HCT116 (cell line): ENCODE measurements around the gene HPDL. TPM values are rescaled to one million over a fixed set of nuclear protein-coding genes. Genes with fewer than 3 reads are reported as not detected.

ENCODE experiments used
- ATAC-seq: fragments of 200-7000 bp; cut with Tn5 transposase; 2 replicates; pipeline ENCODE4 v1.9.1; 2020; ENCODE audit warnings: mild to moderate bottlenecking, moderate library complexity
- BruUV-seq: library from RNA; stranded (reverse); fragments of 400-500 nt; replicated peaks from 2 replicates; lab custom pipeline; 2021; lab: Mats Ljungman, UMichigan
- CTCF ChIA-PET: fragments of 300-600 bp; sonication (Branson Sonifier 250); formaldehyde crosslinking; loops from one replicate; lab custom pipeline; 2021; ENCODE audit warnings: antibody characterized with exemption; lab: Charles Lee
- POLR2A ChIA-PET: fragments of 300-600, 350-600 bp; sonication (Branson Sonifier 250); formaldehyde crosslinking; loops from one replicate; lab custom pipeline; 2021; ENCODE audit warnings: antibody characterized with exemption; lab: Charles Lee
- RAD21 ChIA-PET, 2 experiments: fragments of 300-600 bp; sonication (Branson Sonifier 250); formaldehyde crosslinking; loops; one replicate each; lab custom pipeline; 2023; ENCODE audit warnings: low total read pairs in 2 of 2; ENCODE audit not compliant: uncharacterized antibody in 2 of 2, unreplicated experiment in 2 of 2, low non-redundant PET in 1 of 2; lab: Charles Lee
- DNase-seq: peaks from one replicate; pipeline ENCODE4 v3.0.0-alpha.2; 2010; ENCODE audit warnings: low read depth, low spot score
- H2AFZ ChIP-seq: fragments of 200-600 bp; shearing (Covaris generic), sonication (generic); 2 replicates; pipeline ENCODE4 v1.6.1; 2017; ENCODE audit warnings: low read depth, mixed run types, mixed read lengths, antibody characterized with exemption, low read length; ENCODE audit not compliant: poor library complexity, severe bottlenecking
- H3K27ac ChIP-seq: 2 replicates; pipeline ENCODE4 v1.5.1; 2012; ENCODE audit warnings: low read depth, low read length
- H3K27me3 ChIP-seq: fragments of 200-600 bp; sonication (generic); 2 replicates; pipeline ENCODE4 v1.6.1; 2016; ENCODE audit warnings: mixed run types, low read length, mixed read lengths; ENCODE audit not compliant: insufficient read depth
- H3K36me3 ChIP-seq, 2 experiments: fragments of 200-500 bp in 1 of 2; fragments of 200-600 bp in 1 of 2; sonication (Bioruptor generic) in 1 of 2; sonication (generic) in 1 of 2; 2 replicates each; pipeline versions ENCODE4 v1.5.1 to v1.6.1; 2014 to 2016; ENCODE audit warnings: low read length in 2 of 2, inconsistent platforms in 1 of 2, mixed read lengths in 1 of 2, mixed run types in 1 of 2; ENCODE audit not compliant: insufficient read depth in 2 of 2, control insufficient read depth in 1 of 2
- H3K4me1 ChIP-seq, 2 experiments: fragments of 200-600 bp in 1 of 2; sonication (generic) in 1 of 2; 2 replicates each; pipeline versions ENCODE4 v1.5.1 to v1.6.1; 2012 to 2017; ENCODE audit warnings: low read length in 2 of 2, inconsistent platforms in 1 of 2, mild to moderate bottlenecking in 1 of 2, mixed read lengths in 1 of 2, mixed run types in 1 of 2, moderate library complexity in 1 of 2; ENCODE audit not compliant: insufficient read depth in 2 of 2, control insufficient read depth in 1 of 2
- H3K4me2 ChIP-seq: fragments of 200-600 bp; sonication (generic); 2 replicates; pipeline ENCODE4 v1.6.1; 2017; ENCODE audit warnings: mixed run types, low read length, mixed read lengths
- H3K4me3 ChIP-seq, 2 experiments: fragments of 200-600 bp in 1 of 2; sonication (generic) in 1 of 2; replicated peaks in 1 of 2; 2 replicates each; pipeline ENCODE4 v1.5.1; 2011 to 2016; ENCODE audit warnings: low read length in 2 of 2, control low read depth in 1 of 2, low read depth in 1 of 2, mild to moderate bottlenecking in 1 of 2, mixed read lengths in 1 of 2, mixed run types in 1 of 2
- H3K79me2 ChIP-seq: fragments of 200-600 bp; sonication (generic); 2 replicates; pipeline ENCODE4 v1.6.1; 2017; ENCODE audit warnings: mild to moderate bottlenecking, mixed run types, low read length, moderate library complexity, mixed read lengths; ENCODE audit not compliant: insufficient read depth
- H3K9ac ChIP-seq: fragments of 200-600 bp; sonication (generic); 2 replicates; pipeline ENCODE4 v1.6.1; 2016; ENCODE audit warnings: low read length, mixed read lengths
- H3K9me2 ChIP-seq: fragments of 200-600 bp; sonication (generic), shearing (Covaris generic); 2 replicates; pipeline ENCODE4 v1.6.1; 2017; ENCODE audit warnings: mixed run types, mild to moderate bottlenecking, moderate library complexity; ENCODE audit not compliant: insufficient read depth
- H3K9me3 ChIP-seq, 2 experiments: fragments of 200-500 bp in 1 of 2; fragments of 200-600 bp in 1 of 2; sonication (Bioruptor generic) in 1 of 2; sonication (generic) in 1 of 2; 2 replicates each; pipeline ENCODE4 v1.6.1; 2014 to 2017; ENCODE audit warnings: low read length in 2 of 2, mixed read lengths in 2 of 2, inconsistent platforms in 1 of 2, low read depth in 1 of 2, mild to moderate bottlenecking in 1 of 2, mixed run types in 1 of 2, moderate library complexity in 1 of 2; ENCODE audit not compliant: control insufficient read depth in 1 of 2, insufficient read depth in 1 of 2
- H4K20me1 ChIP-seq: fragments of 200-600 bp; sonication (generic), shearing (Covaris generic); 2 replicates; pipeline ENCODE4 v1.6.1; 2017; ENCODE audit warnings: mixed run types, mild to moderate bottlenecking, moderate library complexity; ENCODE audit not compliant: insufficient read depth
- CEBPB ChIP-seq: IDR thresholded peaks from 2 replicates; pipeline ENCODE4 v1.6.1; 2012; ENCODE audit warnings: low read depth
- ELF1 ChIP-seq: IDR thresholded peaks from 2 replicates; pipeline ENCODE4 v1.6.1; 2012; ENCODE audit warnings: low read depth, borderline replicate concordance
- EZH2 ChIP-seq: fragments of 200-600 bp; sonication (generic); IDR thresholded peaks from 2 replicates; pipeline ENCODE4 v1.6.1; 2017; ENCODE audit warnings: antibody characterized with exemption, mixed run types
- EZH2phosphoT487 ChIP-seq: fragments of 200-600 bp; IDR thresholded peaks from 2 replicates; pipeline ENCODE4 v1.6.1; 2018; ENCODE audit warnings: antibody characterized with exemption, borderline replicate concordance
- JUND ChIP-seq: IDR thresholded peaks from 2 replicates; pipeline ENCODE4 v1.6.1; 2012
- POLR2AphosphoS5 ChIP-seq: IDR thresholded peaks from 2 replicates; pipeline ENCODE4 v1.6.1; 2011; ENCODE audit warnings: mild to moderate bottlenecking, low read depth, low read length, moderate library complexity
- RAD21 ChIP-seq: IDR thresholded peaks from 2 replicates; pipeline ENCODE4 v1.6.1; 2012; ENCODE audit warnings: low read depth, mild to moderate bottlenecking
- REST ChIP-seq: IDR thresholded peaks from 2 replicates; pipeline ENCODE4 v1.6.1; 2012; ENCODE audit warnings: low read depth
- SIN3A ChIP-seq: IDR thresholded peaks from 2 replicates; pipeline ENCODE4 v1.6.1; 2012; ENCODE audit warnings: low read depth
- SRF ChIP-seq: IDR thresholded peaks from 2 replicates; pipeline ENCODE4 v1.6.1; 2012; ENCODE audit warnings: low read depth
- ZNF274 ChIP-seq: fragments of 200-500 bp; sonication (Bioruptor generic); IDR thresholded peaks from 2 replicates; pipeline ENCODE4 v1.6.1; 2014; ENCODE audit warnings: mild to moderate bottlenecking, low read depth, low read length, inconsistent platforms
- intact Hi-C: fragments of 100-400 bp; cut with micrococcal nuclease; formaldehyde crosslinking; loops from 2 replicates; pipeline ENCODE4 v1.10.0; 2022
- total RNA-seq: library from RNA; stranded (reverse); gene quantifications from one replicate; pipeline ENCODE4 v1.2.1, GENCODE V29; 2021; ENCODE audit not compliant: unreplicated experiment
- TF ChIP-seq, protein P1 (sequence below): IDR thresholded peaks from 2 replicates; pipeline ENCODE4 v1.6.1; 2012

HPDL gene
- total RNA-seq, 1 experiment from 2014 or later: not detected

- H3K27ac ChIP-seq: no peak overlapping the region
- H3K79me2 ChIP-seq: no peaks in the 10 kb centered on the region
- H2AFZ ChIP-seq: no peak overlapping the region
- H3K4me3 ChIP-seq: no peak overlapping the region
- DNase-seq (no peak), ATAC-seq (no peak)
- no peaks in the 10 kb centered on the region for H4K20me1 ChIP-seq
- H3K9me2 ChIP-seq: no peaks in the 10 kb centered on the region
- no peaks in the 10 kb centered on the region for H3K27me3 ChIP-seq
- no peaks in the 10 kb centered on the region for H3K36me3 ChIP-seq
- H3K4me1 ChIP-seq: no peaks in the 10 kb centered on the region
- intact Hi-C loops: no loop called here
- BruUV-seq: no TSS peak
- no peak overlapping the region for H3K9ac ChIP-seq
- no peak for TF ChIP-seq POLR2AphosphoS5
- no peak for TF ChIP-seq ZNF274
- TF ChIP-seq RAD21: no peak
- TF ChIP-seq EZH2: no peak
- TF ChIP-seq EZH2phosphoT487: no peak
- TF ChIP-seq REST: no peak
- no peak for TF ChIP-seq JUND
- TF ChIP-seq, protein P1, sequence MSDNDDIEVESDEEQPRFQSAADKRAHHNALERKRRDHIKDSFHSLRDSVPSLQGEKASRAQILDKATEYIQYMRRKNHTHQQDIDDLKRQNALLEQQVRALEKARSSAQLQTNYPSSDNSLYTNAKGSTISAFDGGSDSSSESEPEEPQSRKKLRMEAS: no peak
- TF ChIP-seq ELF1: no peak
- TF ChIP-seq SRF: no peak
- TF ChIP-seq CEBPB: no peak
- TF ChIP-seq SIN3A: no peak
- H3K9me3 ChIP-seq: no peaks in the 10 kb centered on the region
- POLR2A ChIA-PET: interaction anchor here (0.7 kb wide), 1 partner anchor 148 kb away, joined by 3 read pairs; the partner anchor contains the start of gene PRDX1
- RAD21 ChIA-PET: no interaction called here
- no peak overlapping the region for H3K4me2 ChIP-seq
- CTCF ChIA-PET: no interaction called here
Observed at GRCh38 chr1:45373573-45373972, 46.9 kb downstream of the HPDL start.
